ENCODE results near the gene DGKB.

DGKB gene

DNA sequence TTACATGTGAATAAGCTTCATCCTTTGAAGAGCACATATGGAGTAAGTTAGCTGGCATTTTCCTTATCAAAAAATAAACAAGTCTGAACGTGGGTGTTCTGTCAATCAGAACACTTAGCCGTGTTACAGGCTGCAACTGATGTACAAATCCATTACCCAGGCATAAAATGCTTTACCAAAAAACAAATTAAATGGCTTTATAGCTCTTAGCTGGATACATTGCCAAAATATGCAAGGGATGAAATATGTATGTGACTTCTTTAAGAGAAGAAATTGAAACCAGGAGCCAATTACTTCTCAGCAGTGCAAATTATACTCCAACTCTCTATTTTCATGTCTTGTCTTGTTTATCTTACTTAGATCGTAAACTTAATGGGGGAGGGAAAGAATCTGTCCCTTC, 214.8 kb downstream of the DGKB start:
- no peak for DNase-seq (ENCODE audit: low read depth in 1 of 2, low spot score in 1 of 2)
- Histone ChIP-seq H3K27me3 (ENCODE audit: insufficient read depth, poor library complexity, severe bottlenecking) (no peaks in the 10 kb centered on the region), H3K27ac (replicated peaks) (no peak overlapping the region; the same call in 1 of the 2 replicates), H3K4me3 (replicated peaks; ENCODE audit: insufficient read depth, low read length) (no peak overlapping the region)
- TF ChIP-seq POLR2AphosphoS5 (IDR thresholded peaks at IDR 0.05; ENCODE audit: low read depth) (no peak), CTCF (IDR thresholded peaks at IDR 0.05; ENCODE audit: insufficient read depth, low read length) (no peak), GABPA (IDR thresholded peaks at IDR 0.05; ENCODE audit: low read depth) (no peak), SPI1 (IDR thresholded peaks at IDR 0.05; ENCODE audit: borderline replicate concordance, low read depth) (no peak)
- TF ChIP-seq, protein P1, sequence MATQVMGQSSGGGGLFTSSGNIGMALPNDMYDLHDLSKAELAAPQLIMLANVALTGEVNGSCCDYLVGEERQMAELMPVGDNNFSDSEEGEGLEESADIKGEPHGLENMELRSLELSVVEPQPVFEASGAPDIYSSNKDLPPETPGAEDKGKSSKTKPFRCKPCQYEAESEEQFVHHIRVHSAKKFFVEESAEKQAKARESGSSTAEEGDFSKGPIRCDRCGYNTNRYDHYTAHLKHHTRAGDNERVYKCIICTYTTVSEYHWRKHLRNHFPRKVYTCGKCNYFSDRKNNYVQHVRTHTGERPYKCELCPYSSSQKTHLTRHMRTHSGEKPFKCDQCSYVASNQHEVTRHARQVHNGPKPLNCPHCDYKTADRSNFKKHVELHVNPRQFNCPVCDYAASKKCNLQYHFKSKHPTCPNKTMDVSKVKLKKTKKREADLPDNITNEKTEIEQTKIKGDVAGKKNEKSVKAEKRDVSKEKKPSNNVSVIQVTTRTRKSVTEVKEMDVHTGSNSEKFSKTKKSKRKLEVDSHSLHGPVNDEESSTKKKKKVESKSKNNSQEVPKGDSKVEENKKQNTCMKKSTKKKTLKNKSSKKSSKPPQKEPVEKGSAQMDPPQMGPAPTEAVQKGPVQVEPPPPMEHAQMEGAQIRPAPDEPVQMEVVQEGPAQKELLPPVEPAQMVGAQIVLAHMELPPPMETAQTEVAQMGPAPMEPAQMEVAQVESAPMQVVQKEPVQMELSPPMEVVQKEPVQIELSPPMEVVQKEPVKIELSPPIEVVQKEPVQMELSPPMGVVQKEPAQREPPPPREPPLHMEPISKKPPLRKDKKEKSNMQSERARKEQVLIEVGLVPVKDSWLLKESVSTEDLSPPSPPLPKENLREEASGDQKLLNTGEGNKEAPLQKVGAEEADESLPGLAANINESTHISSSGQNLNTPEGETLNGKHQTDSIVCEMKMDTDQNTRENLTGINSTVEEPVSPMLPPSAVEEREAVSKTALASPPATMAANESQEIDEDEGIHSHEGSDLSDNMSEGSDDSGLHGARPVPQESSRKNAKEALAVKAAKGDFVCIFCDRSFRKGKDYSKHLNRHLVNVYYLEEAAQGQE (IDR thresholded peaks at IDR 0.05; ENCODE audit: insufficient replicate concordance, low read depth) = no peak

DNA sequence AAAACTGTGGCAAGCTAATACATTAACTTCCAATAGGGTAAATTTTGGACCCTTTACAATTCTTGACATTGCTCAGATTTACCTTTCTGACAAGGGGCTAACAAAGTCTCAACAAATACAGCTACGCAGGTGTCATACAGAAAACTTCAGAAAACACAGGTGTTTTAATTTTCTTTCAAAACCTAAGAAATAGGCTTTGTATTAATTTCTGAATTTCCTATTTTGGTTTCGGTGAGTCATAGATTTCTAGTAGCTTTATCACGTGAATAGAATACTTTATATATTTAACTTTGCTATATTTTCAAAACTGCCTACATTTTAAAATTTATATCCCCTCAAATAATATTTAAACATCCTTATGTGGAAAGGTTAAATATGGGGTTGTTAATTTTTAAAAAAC, 215.3 kb downstream of the DGKB start:
- DNase-seq (ENCODE audit: low read depth in 1 of 2, low spot score in 1 of 2) = no peak
- Histone ChIP-seq H3K4me3 (replicated peaks; ENCODE audit: insufficient read depth, low read length) (no peak overlapping the region), H3K27me3 (ENCODE audit: insufficient read depth, poor library complexity, severe bottlenecking) (no peaks in the 10 kb centered on the region), H3K27ac (replicated peaks) (no peak overlapping the region)
- TF ChIP-seq CTCF (IDR thresholded peaks at IDR 0.05; ENCODE audit: insufficient read depth, low read length) = no peak
- no peak for TF ChIP-seq GABPA (IDR thresholded peaks at IDR 0.05; ENCODE audit: low read depth)

DNA sequence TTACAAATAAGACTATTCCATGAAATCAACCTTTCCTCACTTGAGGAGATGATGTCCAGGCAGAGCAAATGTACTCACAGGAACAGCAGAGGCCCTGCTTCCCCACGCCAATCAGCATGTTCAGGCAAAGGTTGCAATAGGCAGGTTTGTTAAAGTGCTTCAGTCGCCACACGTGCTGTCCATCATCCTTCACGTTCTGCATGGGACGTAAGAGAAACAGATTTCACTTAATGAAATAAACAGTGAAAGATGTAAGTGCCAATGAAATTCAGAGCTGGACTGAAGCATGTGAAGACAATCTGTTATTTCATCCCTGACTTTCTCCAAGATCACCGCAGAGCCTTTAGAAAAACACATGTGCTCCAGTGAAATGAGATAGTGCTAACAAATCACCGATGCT, 217.4 kb downstream of the DGKB start:
- H3K27ac ChIP-seq (replicated peaks) = no peak overlapping the region
- no peak for DNase-seq (ENCODE audit: low read depth in 1 of 2, low spot score in 1 of 2)
- TF ChIP-seq POLR2AphosphoS5 (IDR thresholded peaks at IDR 0.05; ENCODE audit: low read depth) (no peak), GABPA (IDR thresholded peaks at IDR 0.05; ENCODE audit: low read depth) (no peak), SPI1 (IDR thresholded peaks at IDR 0.05; ENCODE audit: borderline replicate concordance, low read depth) (no peak), CTCF (IDR thresholded peaks at IDR 0.05; ENCODE audit: insufficient read depth, low read length) (no peak)
- TF ChIP-seq, protein P1 (IDR thresholded peaks at IDR 0.05; ENCODE audit: insufficient replicate concordance, low read depth) = no peak

GRCh38 chr7:14682910-14683465, 219.6 kb downstream of the DGKB start:
- DNase-seq (ENCODE audit: low read depth in 1 of 2, low spot score in 1 of 2) = no peak
- TF ChIP-seq, protein P1 (IDR thresholded peaks at IDR 0.05; ENCODE audit: insufficient replicate concordance, low read depth) = no peak
- TF ChIP-seq SPI1 (IDR thresholded peaks at IDR 0.05; ENCODE audit: borderline replicate concordance, low read depth) (no peak), GABPA (IDR thresholded peaks at IDR 0.05; ENCODE audit: low read depth) (no peak)
- Histone ChIP-seq H3K4me3 (replicated peaks; ENCODE audit: insufficient read depth, low read length) (no peak overlapping the region), H3K27me3 (ENCODE audit: insufficient read depth, poor library complexity, severe bottlenecking) (no peaks in the 10 kb centered on the region), H3K27ac (replicated peaks) (no peak overlapping the region)

More for the DNA sequence above, 217.4 kb downstream of the DGKB start:
- Histone ChIP-seq H3K27me3 (ENCODE audit: insufficient read depth, poor library complexity, severe bottlenecking) (no peaks in the 10 kb centered on the region), H3K4me3 (replicated peaks; ENCODE audit: insufficient read depth, low read length) (no peak overlapping the region)
